Ascending aorta (tissue), 2 donors: ENCODE data around the gene PARD6A. TPM values are rescaled to one million over a fixed set of nuclear protein-coding genes. Genes with fewer than 3 reads are reported as not detected.

Source experiments
- DNase-seq, 2 donors: peaks; one replicate each; pipeline ENCODE4 v3.0.0-alpha.2; 2019; ENCODE audit warnings: low spot score in 2 of 2
- H3K27ac ChIP-seq, 2 donors: fragments of 200-600 bp; sonication (generic); one replicate each; pipeline ENCODE4 v1.5.1; 2016 to 2017; ENCODE audit warnings: mild to moderate bottlenecking in 1 of 2
- H3K27me3 ChIP-seq: fragments of 200-600 bp; sonication (generic); one replicate; pipeline ENCODE4 v1.5.1; 2017
- H3K36me3 ChIP-seq, 2 donors: fragments of 200-600 bp; sonication (generic); one replicate each; pipeline ENCODE4 v1.5.1; 2016
- H3K4me1 ChIP-seq, 2 donors: fragments of 200-600 bp; sonication (generic); one replicate each; pipeline ENCODE4 v1.5.1; 2016 to 2017; ENCODE audit warnings: mild to moderate bottlenecking in 1 of 2
- H3K4me3 ChIP-seq, 2 donors: fragments of 200-600 bp; sonication (generic); one replicate each; pipeline ENCODE4 v1.5.1; 2016 to 2017; ENCODE audit warnings: mild to moderate bottlenecking in 1 of 2
- H3K9me3 ChIP-seq, 2 donors: fragments of 200-600 bp; sonication (generic); one replicate each; pipeline ENCODE4 v1.5.1; 2016
- intact Hi-C: fragments of 100-400 bp; cut with DNase I; formaldehyde crosslinking; loops from one replicate; pipeline ENCODE4 v1.15.1; 2023
- total RNA-seq: library from RNA; depleted of rRNA; stranded (reverse); fragments of >200 nt; gene quantifications from one replicate; pipeline ENCODE4 v1.1.0, GENCODE V29; 2016
- TF ChIP-seq, protein P1 (sequence below), 3 experiments: fragments of 200-600 bp in 2 of 3; fragments of 450-650 bp in 1 of 3; sonication (generic) in 2 of 3; IDR thresholded peaks; one replicate each; pipeline ENCODE4 v1.5.1; 2016 to 2019; ENCODE audit warnings: antibody characterized with exemption in 3 of 3, mild to moderate bottlenecking in 1 of 3, moderate library complexity in 1 of 3

PARD6A gene
- total RNA-seq, 1 donor from 2014 or later: 8.4 TPM

GRCh38 chr16:67710607-67711006 lies 49.8 kb downstream of the PARD6A start:
- H3K27me3 ChIP-seq: no peaks in the 10 kb centered on the region
- no peaks in the 10 kb centered on the region for H3K9me3 ChIP-seq
- DNase-seq: no peak
- no peaks in the 10 kb centered on the region for H3K4me1 ChIP-seq
- TF ChIP-seq, protein P1, sequence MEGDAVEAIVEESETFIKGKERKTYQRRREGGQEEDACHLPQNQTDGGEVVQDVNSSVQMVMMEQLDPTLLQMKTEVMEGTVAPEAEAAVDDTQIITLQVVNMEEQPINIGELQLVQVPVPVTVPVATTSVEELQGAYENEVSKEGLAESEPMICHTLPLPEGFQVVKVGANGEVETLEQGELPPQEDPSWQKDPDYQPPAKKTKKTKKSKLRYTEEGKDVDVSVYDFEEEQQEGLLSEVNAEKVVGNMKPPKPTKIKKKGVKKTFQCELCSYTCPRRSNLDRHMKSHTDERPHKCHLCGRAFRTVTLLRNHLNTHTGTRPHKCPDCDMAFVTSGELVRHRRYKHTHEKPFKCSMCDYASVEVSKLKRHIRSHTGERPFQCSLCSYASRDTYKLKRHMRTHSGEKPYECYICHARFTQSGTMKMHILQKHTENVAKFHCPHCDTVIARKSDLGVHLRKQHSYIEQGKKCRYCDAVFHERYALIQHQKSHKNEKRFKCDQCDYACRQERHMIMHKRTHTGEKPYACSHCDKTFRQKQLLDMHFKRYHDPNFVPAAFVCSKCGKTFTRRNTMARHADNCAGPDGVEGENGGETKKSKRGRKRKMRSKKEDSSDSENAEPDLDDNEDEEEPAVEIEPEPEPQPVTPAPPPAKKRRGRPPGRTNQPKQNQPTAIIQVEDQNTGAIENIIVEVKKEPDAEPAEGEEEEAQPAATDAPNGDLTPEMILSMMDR (IDR thresholded peaks at IDR 0.05): no peak
- intact Hi-C loops: no loop called here
- no peak overlapping the region for H3K4me3 ChIP-seq
- no peaks in the 10 kb centered on the region for H3K36me3 ChIP-seq
- no peak overlapping the region for H3K27ac ChIP-seq

Other genes starting within 250 kb of the PARD6A start
- 82.7 TPM for gene ZDHHC1, start 244.5 kb upstream of the PARD6A start, total RNA-seq
- gene HSD11B2, start 229.8 kb upstream of the PARD6A start, total RNA-seq: 2.4 TPM
- 64.3 TPM for gene ATP6V0D1, start 179.8 kb upstream of the PARD6A start, total RNA-seq
- gene AGRP, start 177.4 kb upstream of the PARD6A start, total RNA-seq: not detected
- gene RIPOR1, start 132.1 kb upstream of the PARD6A start, total RNA-seq: 182 TPM
- 38.6 TPM for gene CTCF, start 98.4 kb upstream of the PARD6A start, total RNA-seq
- 1.9 TPM for gene CARMIL2, start 15.8 kb upstream of the PARD6A start, total RNA-seq
- gene ACD, start 700 bp upstream of the PARD6A start, total RNA-seq: 14.5 TPM
- gene ENKD1, start 5.8 kb downstream of the PARD6A start, total RNA-seq: 42.5 TPM
- gene C16orf86, start 5.9 kb downstream of the PARD6A start, total RNA-seq: 1.6 TPM
- gene GFOD2, start 58.4 kb downstream of the PARD6A start, total RNA-seq: 43.5 TPM
- gene RANBP10, start 145.6 kb downstream of the PARD6A start, total RNA-seq: 50.0 TPM
- 5.4 TPM for gene TSNAXIP1, start 145.9 kb downstream of the PARD6A start, total RNA-seq
- 85.4 TPM for gene THAP11, start 181.4 kb downstream of the PARD6A start, total RNA-seq
- gene NUTF2, start 186.0 kb downstream of the PARD6A start, total RNA-seq: 156 TPM
- gene CENPT, start 186.7 kb downstream of the PARD6A start, total RNA-seq: 220 TPM
- 125 TPM for gene EDC4, start 212.1 kb downstream of the PARD6A start, total RNA-seq
- gene NRN1L, start 223.9 kb downstream of the PARD6A start, total RNA-seq: not detected
- 41.0 TPM for gene PSKH1, start 232.3 kb downstream of the PARD6A start, total RNA-seq